Stimulated activated CD4-positive, alpha-beta T cell treated with anti-CD3 and anti-CD28 coated beads, TNF-alpha, amount 100 ng/mL, for 4 hours (primary cell): ENCODE measurements around the gene WDR89.
"Not testable (repeated sequence)": the region's sequence is repeated elsewhere in the genome, so short reads cannot be mapped to it uniquely, and the experiment has no call there.

ENCODE experiments used
- DNase-seq, 3 experiments: peaks; one replicate each; pipeline ENCODE4 v3.0.0-alpha.2; 2020; ENCODE audit warnings: low read depth in 3 of 3

Gene WDR89, protein sequence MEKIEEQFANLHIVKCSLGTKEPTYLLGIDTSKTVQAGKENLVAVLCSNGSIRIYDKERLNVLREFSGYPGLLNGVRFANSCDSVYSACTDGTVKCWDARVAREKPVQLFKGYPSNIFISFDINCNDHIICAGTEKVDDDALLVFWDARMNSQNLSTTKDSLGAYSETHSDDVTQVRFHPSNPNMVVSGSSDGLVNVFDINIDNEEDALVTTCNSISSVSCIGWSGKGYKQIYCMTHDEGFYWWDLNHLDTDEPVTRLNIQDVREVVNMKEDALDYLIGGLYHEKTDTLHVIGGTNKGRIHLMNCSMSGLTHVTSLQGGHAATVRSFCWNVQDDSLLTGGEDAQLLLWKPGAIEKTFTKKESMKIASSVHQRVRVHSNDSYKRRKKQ

GRCh38 chr14:63641473-63642228 lies at the start of gene WDR89:
WDR89 (minus strand) TSS chr14:63641871; CDS start chr14:63599942, 41,929 bp downstream.
- peak; percentile 77 to 92 (median 91) for DNase-seq

DNA sequence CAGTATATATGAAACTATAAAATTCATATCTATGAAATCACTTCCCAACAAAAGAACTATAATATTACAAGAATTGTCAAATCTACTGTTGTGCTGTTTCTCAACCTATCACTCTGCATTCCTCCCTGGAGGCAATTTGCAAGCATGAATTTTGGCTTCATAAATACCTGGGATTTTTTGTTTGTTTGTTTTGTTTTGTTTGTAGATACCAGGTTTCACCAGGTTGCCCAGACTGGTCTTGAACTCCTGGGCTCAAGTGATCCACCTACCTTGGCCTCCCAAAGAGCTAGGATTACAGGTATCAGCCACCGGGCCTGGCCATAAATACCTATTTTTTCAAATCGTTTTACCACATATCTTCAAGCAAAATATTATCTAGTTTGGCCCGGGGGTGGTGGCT lies 47.5 kb upstream of the WDR89 start:
- DNase-seq = no peak

DNA sequence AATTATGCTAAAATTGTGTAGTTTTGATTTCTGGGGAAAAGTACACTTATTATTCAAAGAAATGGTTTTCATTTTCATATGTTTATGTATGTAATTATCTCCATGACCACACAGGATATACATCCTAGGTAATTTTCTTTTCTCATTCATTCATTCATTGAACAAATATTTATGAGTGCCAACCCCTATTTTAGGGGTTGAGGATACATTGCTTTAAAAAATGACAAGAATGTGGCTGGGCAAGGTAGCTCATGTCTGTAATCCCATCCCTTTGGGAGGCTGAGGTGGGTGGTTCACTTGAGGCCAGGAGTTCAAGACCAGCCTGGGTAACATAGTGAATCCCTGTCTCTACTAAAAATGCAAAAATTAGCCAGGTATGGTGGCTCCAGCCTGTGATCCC lies 45.3 kb upstream of the WDR89 start:
- no peak for DNase-seq

- DNase-seq = no peak
These were observed 43.7 kb upstream of the WDR89 start for GRCh38 chr14:63685401-63685800.

DNA sequence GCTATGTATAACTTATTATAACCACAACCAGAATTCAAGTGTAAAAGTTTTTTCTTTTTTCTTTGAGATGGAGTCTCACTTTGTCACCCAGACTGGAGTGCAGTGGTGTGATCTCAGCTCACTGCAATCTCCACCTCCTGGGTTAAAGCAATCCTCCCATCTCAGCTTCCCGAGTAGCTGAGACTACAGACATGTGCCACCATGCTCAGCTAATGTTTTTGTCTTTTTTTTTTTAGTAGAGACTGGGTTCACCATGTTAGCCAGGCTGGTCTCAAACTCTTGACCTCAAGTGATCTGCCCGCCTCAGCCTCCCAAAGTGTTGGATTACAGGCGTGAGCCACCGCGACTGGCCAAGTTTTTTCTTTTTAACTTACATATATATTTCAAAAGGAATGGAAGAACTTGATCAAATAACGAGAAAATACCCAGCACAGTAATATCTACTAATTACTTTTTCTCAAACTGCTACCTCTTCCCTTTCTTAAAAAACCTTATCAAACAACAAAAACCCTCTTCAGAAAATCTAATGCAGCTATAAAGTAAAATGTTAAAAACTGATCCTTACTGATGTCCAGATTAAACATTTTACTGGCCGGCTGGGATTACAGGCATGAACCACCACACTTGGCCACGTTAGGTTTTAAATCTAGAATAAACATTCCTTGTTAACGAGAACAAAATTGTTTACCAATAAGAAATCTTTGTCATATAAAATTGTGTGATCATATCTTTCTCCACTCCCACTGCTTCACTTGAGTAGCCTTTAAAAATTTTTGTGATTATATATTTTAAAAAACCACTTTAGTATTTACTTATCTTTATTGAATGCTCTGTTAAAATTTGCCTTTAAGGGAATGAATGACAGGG lies 41.3 kb upstream of the WDR89 start:
- no peak for DNase-seq

GRCh38 chr14:63678536-63678935 lies 36.9 kb upstream of the WDR89 start:
- no peak for DNase-seq

DNA sequence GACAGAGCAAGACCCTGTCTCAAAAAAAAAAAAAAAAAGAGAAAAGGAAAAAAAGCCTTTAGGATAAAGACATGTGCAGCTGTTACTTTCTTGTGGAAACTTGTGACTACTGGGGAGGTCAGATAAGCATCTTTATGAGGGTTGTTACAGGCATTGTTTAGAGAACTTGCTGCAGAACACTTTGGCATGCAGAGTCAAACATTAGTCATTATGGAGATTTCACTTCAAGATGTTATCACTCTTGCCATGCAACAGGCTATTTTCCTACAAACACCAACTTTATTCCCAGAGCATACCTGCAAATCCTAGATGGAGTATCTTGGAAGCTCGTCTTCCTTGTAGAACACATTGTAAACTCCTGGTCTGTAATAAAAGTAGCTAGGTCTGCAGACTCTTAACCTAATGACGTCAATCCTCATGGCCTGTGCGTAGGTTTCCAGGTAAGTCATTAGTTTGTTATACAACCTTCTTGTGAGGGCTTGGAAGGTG lies 36.3 kb upstream of the WDR89 start:
- no peak for DNase-seq

- no peak for DNase-seq
These were observed 34.9 kb upstream of the WDR89 start for GRCh38 chr14:63676615-63677014.

GRCh38 chr14:63673886-63674497 lies 32.3 kb upstream of the WDR89 start:
- no peak for DNase-seq

GRCh38 chr14:63673255-63673654 lies 31.6 kb upstream of the WDR89 start:
- no peak for DNase-seq

DNA sequence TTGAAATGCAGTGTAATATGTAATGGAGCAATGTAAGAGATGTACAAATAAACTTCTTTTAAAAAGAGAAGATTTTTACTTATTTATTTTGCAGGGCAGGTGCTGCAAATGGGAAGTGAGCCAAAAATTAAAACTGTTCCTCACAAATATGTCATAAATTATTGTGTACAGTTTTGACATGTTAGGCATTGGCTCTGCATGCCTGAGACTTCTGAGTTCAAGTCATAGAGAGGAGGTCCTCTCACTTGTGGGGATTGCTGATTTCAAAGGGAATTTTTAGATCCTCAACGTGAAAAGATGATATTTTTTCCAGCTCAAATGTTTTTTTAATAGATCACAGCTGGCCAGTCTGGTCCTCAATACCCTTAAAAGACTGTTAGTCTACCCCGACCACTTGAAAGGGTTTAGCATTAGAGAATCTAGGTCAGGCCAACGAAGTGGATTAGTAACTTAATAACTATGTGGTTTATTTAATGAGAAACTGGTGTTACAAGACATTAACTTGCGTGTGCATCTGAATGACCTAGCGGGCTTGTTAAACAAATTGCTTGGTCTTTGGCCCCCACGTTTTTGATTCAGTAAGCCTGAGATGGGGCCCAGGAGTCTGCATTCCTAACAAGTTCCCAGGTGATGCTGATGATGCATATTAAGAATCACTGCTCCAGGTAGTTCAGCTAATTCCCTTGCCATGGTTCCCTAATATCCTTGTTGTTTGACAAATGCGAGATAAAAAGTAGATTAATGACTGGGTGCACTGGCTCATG lies 30.9 kb upstream of the WDR89 start:
- DNase-seq = no peak

- DNase-seq = no peak
These were observed 30.3 kb upstream of the WDR89 start for GRCh38 chr14:63671987-63672386.

GRCh38 chr14:63670692-63671091 lies 29.0 kb upstream of the WDR89 start:
- no peak for DNase-seq

- DNase-seq = no peak
These were observed 24.7 kb upstream of the WDR89 start for GRCh38 chr14:63666335-63666734.

- no peak for DNase-seq
These were observed 22.0 kb upstream of the WDR89 start for GRCh38 chr14:63663428-63664341.

- DNase-seq = no peak
These were observed 21.1 kb upstream of the WDR89 start for GRCh38 chr14:63662776-63663175.

- not testable (repeated sequence) for DNase-seq
These were observed 20.2 kb upstream of the WDR89 start for GRCh38 chr14:63661881-63662280.

DNA sequence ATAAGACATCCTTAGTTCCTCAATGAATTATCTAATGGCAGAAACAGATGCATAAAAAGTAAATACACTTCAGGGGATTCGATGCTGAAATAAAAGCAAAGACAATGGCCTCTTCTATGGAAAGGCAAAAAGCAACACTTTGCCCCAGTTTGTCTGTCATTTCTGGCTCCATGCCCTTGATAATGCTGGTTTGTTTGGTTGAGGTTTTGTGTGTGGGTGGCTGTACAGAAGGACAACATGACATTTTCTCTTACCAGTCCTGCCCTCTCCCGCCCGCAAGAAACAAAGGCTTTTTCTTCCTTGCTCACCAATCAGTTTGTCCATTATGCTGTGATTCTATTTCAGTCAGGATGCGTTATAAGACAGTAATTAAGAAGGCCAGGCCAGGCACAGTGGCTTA lies 18.1 kb upstream of the WDR89 start:
- DNase-seq = no peak

GRCh38 chr14:63656194-63656593 lies 14.5 kb upstream of the WDR89 start:
- DNase-seq = no peak

GRCh38 chr14:63654936-63655335 lies 13.3 kb upstream of the WDR89 start:
- no peak for DNase-seq
